Measurements from ENCODE around the gene INSC.

DNA sequence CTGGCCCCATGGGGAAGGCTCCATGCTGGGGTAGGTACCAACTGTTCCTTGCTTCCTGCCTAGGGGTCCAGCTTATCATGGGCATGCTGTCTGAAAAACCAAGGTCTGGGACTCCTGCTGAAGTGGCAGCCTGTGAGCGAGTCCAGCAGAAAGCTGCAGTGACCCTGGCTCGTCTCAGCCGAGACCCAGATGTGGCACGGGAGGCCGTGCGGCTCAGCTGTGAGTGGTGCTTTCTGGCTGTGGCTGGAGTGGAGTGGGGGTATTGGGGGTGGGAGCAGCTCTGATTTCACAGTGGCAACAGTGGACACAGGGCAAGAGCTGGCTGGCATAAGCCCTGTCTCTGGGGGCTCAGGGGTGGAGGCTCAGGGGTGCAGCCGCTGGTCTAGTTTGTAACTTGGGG, 124.1 kb downstream of the INSC start:
- TF ChIP-seq TAF1 (IDR thresholded peaks at IDR 0.05; ENCODE audit: low read depth): no peak
- TF ChIP-seq RAD21 (IDR thresholded peaks at IDR 0.05; ENCODE audit: low read depth): no peak
- TF ChIP-seq TCF12 (IDR thresholded peaks at IDR 0.05; ENCODE audit: low read depth): no peak
- no peak for TF ChIP-seq TEAD4 (IDR thresholded peaks at IDR 0.05)
